ENCODE results near the gene SCEL.

Gene SCEL

GRCh38 chr13:77519808-77520207, 15.7 kb upstream of the SCEL start:
- Histone ChIP-seq H3K9me2 (ENCODE audit: low read depth, low read length) (no peaks in the 10 kb centered on the region), H3F3A (ENCODE audit: insufficient read depth, low read length) (no peaks in the 10 kb centered on the region), H3K36me3 (ENCODE audit: insufficient read depth, low read length) (no peaks in the 10 kb centered on the region), H4K20me1 (ENCODE audit: insufficient read depth, low read length) (no peaks in the 10 kb centered on the region), H3K4me3 (ENCODE audit: low read depth, low read length, poor library complexity, severe bottlenecking) (no peak overlapping the region), H3K4me2 (ENCODE audit: low read length) (no peak overlapping the region), H3K27ac (ENCODE audit: low read depth, low read length, poor library complexity, severe bottlenecking) (no peak overlapping the region), H2AFZ (ENCODE audit: low read length) (no peak overlapping the region), H3K9ac (ENCODE audit: low read length) (no peak overlapping the region), H3K79me2 (ENCODE audit: insufficient read depth, low read length) (no peaks in the 10 kb centered on the region), H3K4me1 (ENCODE audit: insufficient read depth, low read length, severe bottlenecking) (no peaks in the 10 kb centered on the region), H3K27me3 (ENCODE audit: insufficient read depth, low read length) (no peaks in the 10 kb centered on the region), H3K9me3 (ENCODE audit: low read length) (no peaks in the 10 kb centered on the region)
- TF ChIP-seq CTCF (IDR thresholded peaks at IDR 0.05; ENCODE audit: low read length) (no peak), EZH2 (IDR thresholded peaks at IDR 0.05; ENCODE audit: borderline replicate concordance, low read length) (no peak)

GRCh38 chr13:77521194-77521593, 14.3 kb upstream of the SCEL start:
- Histone ChIP-seq H3K4me2 (ENCODE audit: low read length) (no peak overlapping the region), H3K4me3 (ENCODE audit: low read depth, low read length, poor library complexity, severe bottlenecking) (no peak overlapping the region), H3K9me3 (ENCODE audit: low read length) (no peaks in the 10 kb centered on the region), H3K27me3 (ENCODE audit: insufficient read depth, low read length) (no peaks in the 10 kb centered on the region), H3K27ac (ENCODE audit: low read depth, low read length, poor library complexity, severe bottlenecking) (no peak overlapping the region), H3K4me1 (ENCODE audit: insufficient read depth, low read length, severe bottlenecking) (no peaks in the 10 kb centered on the region), H3F3A (ENCODE audit: insufficient read depth, low read length) (no peaks in the 10 kb centered on the region), H3K79me2 (ENCODE audit: insufficient read depth, low read length) (no peaks in the 10 kb centered on the region), H3K9ac (ENCODE audit: low read length) (no peak overlapping the region), H2AFZ (ENCODE audit: low read length) (no peak overlapping the region), H4K20me1 (ENCODE audit: insufficient read depth, low read length) (no peaks in the 10 kb centered on the region), H3K36me3 (ENCODE audit: insufficient read depth, low read length) (no peaks in the 10 kb centered on the region), H3K9me2 (ENCODE audit: low read depth, low read length) (no peaks in the 10 kb centered on the region)
- TF ChIP-seq CTCF (IDR thresholded peaks at IDR 0.05; ENCODE audit: low read length): no peak
- no peak for TF ChIP-seq EZH2 (IDR thresholded peaks at IDR 0.05; ENCODE audit: borderline replicate concordance, low read length)

GRCh38 chr13:77521595-77522367, 13.7 kb upstream of the SCEL start:
- no peak for TF ChIP-seq EZH2 (IDR thresholded peaks at IDR 0.05; ENCODE audit: borderline replicate concordance, low read length)
- no peak for TF ChIP-seq CTCF (IDR thresholded peaks at IDR 0.05; ENCODE audit: low read length)
- H3K79me2 ChIP-seq (ENCODE audit: insufficient read depth, low read length): no peaks in the 10 kb centered on the region
- H3K27me3 ChIP-seq (ENCODE audit: insufficient read depth, low read length): no peaks in the 10 kb centered on the region
- no peaks in the 10 kb centered on the region for H4K20me1 ChIP-seq (ENCODE audit: insufficient read depth, low read length)
- no peak overlapping the region for H3K27ac ChIP-seq (ENCODE audit: low read depth, low read length, poor library complexity, severe bottlenecking)
- no peak overlapping the region for H2AFZ ChIP-seq (ENCODE audit: low read length)
- H3K4me3 ChIP-seq (ENCODE audit: low read depth, low read length, poor library complexity, severe bottlenecking): no peak overlapping the region
- no peak overlapping the region for H3K4me2 ChIP-seq (ENCODE audit: low read length)
- H3F3A ChIP-seq (ENCODE audit: insufficient read depth, low read length): no peaks in the 10 kb centered on the region
- H3K9me2 ChIP-seq (ENCODE audit: low read depth, low read length): no peaks in the 10 kb centered on the region
- H3K36me3 ChIP-seq (ENCODE audit: insufficient read depth, low read length): no peaks in the 10 kb centered on the region
- H3K4me1 ChIP-seq (ENCODE audit: insufficient read depth, low read length, severe bottlenecking): no peaks in the 10 kb centered on the region
- no peak overlapping the region for H3K9ac ChIP-seq (ENCODE audit: low read length)
- no peaks in the 10 kb centered on the region for H3K9me3 ChIP-seq (ENCODE audit: low read length)
